ENCODE data around the gene DCDC2B.
"Not testable (repeated sequence)": the region's sequence is repeated elsewhere in the genome, so short reads cannot be mapped to it uniquely, and the experiment has no call there.

DCDC2B gene

DNA sequence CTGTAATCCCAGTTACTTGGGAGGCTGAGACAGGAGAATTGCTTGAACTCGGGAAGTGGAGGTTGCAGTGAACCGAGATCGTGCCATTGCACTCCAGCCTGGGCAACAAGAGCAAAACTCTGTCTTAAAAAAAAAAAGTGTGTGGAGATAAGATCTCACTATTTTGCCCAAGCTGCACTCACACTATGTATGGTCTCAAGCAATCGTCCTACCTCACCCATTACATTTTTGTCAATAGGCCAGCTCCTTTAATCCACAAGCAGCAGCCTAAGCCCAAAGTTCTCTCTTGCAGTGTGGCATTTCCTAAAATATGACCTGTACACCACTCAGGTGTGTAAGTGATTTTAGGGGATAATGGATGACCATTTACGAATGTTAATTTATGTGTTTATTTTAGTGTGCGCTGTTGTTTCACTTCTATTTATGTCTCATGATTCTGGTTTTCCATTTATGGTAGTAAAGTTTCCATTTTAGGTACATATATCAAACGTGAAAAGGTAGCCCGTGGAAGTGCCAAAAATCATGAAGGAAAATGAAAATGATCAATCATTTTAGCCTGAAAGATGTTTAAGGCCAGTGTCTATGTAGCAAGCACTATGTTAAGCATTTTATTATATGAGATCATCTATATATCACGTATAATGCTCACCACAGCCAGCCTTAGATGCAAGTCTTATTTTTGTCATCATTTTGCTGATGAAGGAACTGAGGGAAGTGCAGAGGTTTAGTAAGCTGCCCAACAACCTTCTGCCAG lies 47.8 kb downstream of the DCDC2B start:
- H3K4me3 ChIP-seq, result no peak overlapping the region

DNA sequence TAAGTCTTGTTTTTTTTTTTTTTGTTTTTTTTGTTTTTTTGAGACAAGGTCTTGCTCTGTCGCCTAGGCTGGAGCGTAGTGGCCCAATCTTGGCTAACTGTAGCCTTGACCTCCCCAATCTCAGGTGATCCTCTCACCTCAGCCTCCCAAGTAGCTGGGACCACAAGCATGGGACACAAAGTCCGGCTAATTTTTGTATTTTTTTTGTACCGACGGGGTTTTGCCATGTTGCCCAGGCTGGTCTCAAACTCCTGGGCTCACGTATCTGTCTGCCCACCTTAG lies 48.3 kb downstream of the DCDC2B start:
- Histone ChIP-seq H3K4me1 (no peaks in the 10 kb centered on the region), H3K9me3 (no peaks in the 10 kb centered on the region), H3K36me3 (no peaks in the 10 kb centered on the region), H3K4me3 (no peak overlapping the region), H3K27me3 (peaks cover 0 to 7% of the 10 kb centered on the region in 2 donors), H3K27ac (no peak overlapping the region)
- intact Hi-C loops (cut with DNase I; ENCODE audit: low total_unique reads), result no loop called here
- DNase-seq, result no peak
- TF ChIP-seq, protein P1, sequence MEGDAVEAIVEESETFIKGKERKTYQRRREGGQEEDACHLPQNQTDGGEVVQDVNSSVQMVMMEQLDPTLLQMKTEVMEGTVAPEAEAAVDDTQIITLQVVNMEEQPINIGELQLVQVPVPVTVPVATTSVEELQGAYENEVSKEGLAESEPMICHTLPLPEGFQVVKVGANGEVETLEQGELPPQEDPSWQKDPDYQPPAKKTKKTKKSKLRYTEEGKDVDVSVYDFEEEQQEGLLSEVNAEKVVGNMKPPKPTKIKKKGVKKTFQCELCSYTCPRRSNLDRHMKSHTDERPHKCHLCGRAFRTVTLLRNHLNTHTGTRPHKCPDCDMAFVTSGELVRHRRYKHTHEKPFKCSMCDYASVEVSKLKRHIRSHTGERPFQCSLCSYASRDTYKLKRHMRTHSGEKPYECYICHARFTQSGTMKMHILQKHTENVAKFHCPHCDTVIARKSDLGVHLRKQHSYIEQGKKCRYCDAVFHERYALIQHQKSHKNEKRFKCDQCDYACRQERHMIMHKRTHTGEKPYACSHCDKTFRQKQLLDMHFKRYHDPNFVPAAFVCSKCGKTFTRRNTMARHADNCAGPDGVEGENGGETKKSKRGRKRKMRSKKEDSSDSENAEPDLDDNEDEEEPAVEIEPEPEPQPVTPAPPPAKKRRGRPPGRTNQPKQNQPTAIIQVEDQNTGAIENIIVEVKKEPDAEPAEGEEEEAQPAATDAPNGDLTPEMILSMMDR (IDR thresholded peaks at IDR 0.05), result no peak

More for the DNA sequence above, 47.8 kb downstream of the DCDC2B start:
- TF ChIP-seq, protein P1 (IDR thresholded peaks at IDR 0.05), result no peak
- Histone ChIP-seq H3K27ac (no peak overlapping the region), H3K4me1 (no peaks in the 10 kb centered on the region), H3K36me3 (no peaks in the 10 kb centered on the region), H3K27me3 (peaks cover 0 to 7% of the 10 kb centered on the region in 2 donors), H3K9me3 (no peaks in the 10 kb centered on the region)
- intact Hi-C loops (cut with DNase I; ENCODE audit: low total_unique reads), result no loop called here
- no peak for DNase-seq

DNA sequence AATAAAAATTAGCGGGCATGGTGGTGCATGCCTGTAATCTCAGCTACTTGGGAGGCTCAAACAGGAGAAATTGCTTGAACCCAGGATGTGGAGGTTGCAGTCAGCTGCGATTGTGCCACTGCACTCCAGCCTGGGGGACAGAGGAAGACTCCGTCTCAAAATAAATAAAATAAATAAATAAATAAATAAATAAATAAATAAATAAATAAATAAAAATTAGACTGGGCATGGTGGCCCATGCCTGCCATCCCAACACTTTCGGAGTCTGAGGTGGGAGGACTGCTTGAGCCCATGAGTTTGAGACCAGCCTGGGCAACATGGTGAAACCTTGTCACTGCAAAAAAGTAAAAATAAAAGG lies 54.3 kb downstream of the DCDC2B start:
- intact Hi-C loops (cut with DNase I; ENCODE audit: low total_unique reads); H3K9me3 ChIP-seq; H3K36me3 ChIP-seq; DNase-seq; H3K4me3 ChIP-seq; H3K27me3 ChIP-seq; H3K4me1 ChIP-seq; H3K27ac ChIP-seq: not testable (repeated sequence)

DNA sequence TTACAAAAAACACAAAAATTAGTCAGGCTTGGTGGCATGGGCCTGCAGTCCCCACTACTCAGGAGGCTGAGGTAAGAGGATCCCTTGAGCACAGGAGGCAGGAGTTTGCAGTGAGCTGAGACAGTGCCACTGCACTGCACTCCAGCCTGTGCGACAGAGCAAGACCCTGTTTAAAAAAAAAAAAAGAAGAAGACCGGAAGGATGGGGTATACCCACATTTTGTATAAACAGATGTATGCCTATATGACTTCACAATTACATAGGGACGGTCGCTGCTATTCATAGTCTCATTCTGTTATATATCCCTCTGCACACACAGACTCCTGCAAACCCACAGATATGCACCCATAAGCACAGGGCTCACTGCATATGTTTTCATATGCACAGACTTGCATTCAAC lies 54.9 kb downstream of the DCDC2B start:
- DNase-seq, result no peak
- TF ChIP-seq, protein P1 (IDR thresholded peaks at IDR 0.05), result no peak
- no peak overlapping the region for H3K4me3 ChIP-seq
- H3K27ac ChIP-seq, result no peak overlapping the region
- no peaks in the 10 kb centered on the region for H3K9me3 ChIP-seq
- no peaks in the 10 kb centered on the region for H3K27me3 ChIP-seq
- intact Hi-C loops (cut with DNase I; ENCODE audit: low total_unique reads), result no loop called here
- no peaks in the 10 kb centered on the region for H3K36me3 ChIP-seq
- peaks cover 0 to 8% (median 3%) of the 10 kb centered on the region in 4 donors for H3K4me1 ChIP-seq

All from tibial artery (tissue), 4 donors.